WTC11 (cell line): ENCODE measurements around the gene GARS1. TPM values are rescaled to one million over a fixed set of nuclear protein-coding genes. Genes with fewer than 3 reads are reported as not detected.

ENCODE experiments used
- ATAC-seq: fragments of 200-7000 bp; cut with Tn5 transposase; 2 replicates; pipeline ENCODE4 v1.10.0; 2021; ENCODE audit warnings: mild to moderate bottlenecking, moderate library complexity
- CTCF ChIA-PET: fragments of 300-600 bp; sonication (Branson Sonifier 250); formaldehyde crosslinking; loops from one replicate; lab custom pipeline; 2021; ENCODE audit warnings: antibody characterized with exemption; lab: Charles Lee
- POLR2A ChIA-PET: fragments of 350-600 bp; sonication (Branson Sonifier 250); formaldehyde crosslinking; loops from one replicate; lab custom pipeline; 2021; ENCODE audit warnings: antibody characterized with exemption; lab: Charles Lee
- DNase-seq: peaks from one replicate; pipeline ENCODE4 v3.0.0; 2021; ENCODE audit warnings: low spot score
- H3K27ac Mint-ChIP-seq: 2 replicates; pipeline ENCODE4 v1.8.0; 2021; ENCODE audit warnings: mixed read lengths
- H3K27me3 Mint-ChIP-seq: 2 replicates; pipeline ENCODE4 v1.8.0; 2021; ENCODE audit warnings: low read depth, mild to moderate bottlenecking, moderate library complexity, mixed read lengths
- H3K36me3 Mint-ChIP-seq: 2 replicates; pipeline ENCODE4 v1.8.0; 2021; ENCODE audit warnings: mixed read lengths
- H3K4me1 Mint-ChIP-seq: 2 replicates; pipeline ENCODE4 v1.8.0; 2022; ENCODE audit warnings: mixed read lengths
- H3K4me3 Mint-ChIP-seq: 2 replicates; pipeline ENCODE4 v1.8.0; 2021; ENCODE audit warnings: mild to moderate bottlenecking, moderate library complexity, mixed read lengths
- H3K9me3 Mint-ChIP-seq: 2 replicates; pipeline ENCODE4 v1.8.0; 2021; ENCODE audit warnings: mixed read lengths
- ERG ChIP-seq: fragments of 250-450 bp; sonication (Bioruptor Pico); IDR thresholded peaks from 2 replicates; pipeline ENCODE4 v1.8.0; 2021; ENCODE audit warnings: mild to moderate bottlenecking
- HMGA2 ChIP-seq: fragments of 250-450 bp; sonication (Bioruptor Pico); IDR thresholded peaks from 2 replicates; pipeline ENCODE4 v1.4.0; 2021; ENCODE audit warnings: mild to moderate bottlenecking, moderate library complexity
- IRF1 ChIP-seq: sonication (generic); formaldehyde crosslinking; IDR thresholded peaks from 2 replicates; pipeline ENCODE4 v1.8.0; 2023; ENCODE audit warnings: missing genetic modification reagents
- JUN ChIP-seq: sonication (generic); formaldehyde crosslinking; IDR thresholded peaks from 2 replicates; pipeline ENCODE4 v1.8.0; 2023; ENCODE audit warnings: mild to moderate bottlenecking, missing genetic modification reagents
- NFATC4 ChIP-seq: fragments of 250-450 bp; sonication (Bioruptor Pico); IDR thresholded peaks from 2 replicates; pipeline ENCODE4 v1.9.0; 2021; ENCODE audit warnings: mild to moderate bottlenecking
- NFE2L1 ChIP-seq: sonication (generic); formaldehyde crosslinking; IDR thresholded peaks from 2 replicates; pipeline ENCODE4 v1.8.1; 2023; ENCODE audit warnings: missing genetic modification reagents
- NFYB ChIP-seq: sonication (generic); formaldehyde crosslinking; conservative IDR thresholded peaks from 2 replicates; pipeline ENCODE4 v1.8.0; 2022; ENCODE audit warnings: low read depth, missing genetic modification reagents
- NR2C2 ChIP-seq: sonication (generic); formaldehyde crosslinking; IDR thresholded peaks from 2 replicates; pipeline ENCODE4 v1.8.0; 2022; ENCODE audit warnings: mild to moderate bottlenecking, missing genetic modification reagents
- NR3C1 ChIP-seq: sonication (generic); formaldehyde crosslinking; conservative IDR thresholded peaks from 2 replicates; pipeline ENCODE4 v1.8.1; 2023; ENCODE audit warnings: low read depth, mild to moderate bottlenecking, missing genetic modification reagents
- RORB ChIP-seq: fragments of 250-450 bp; sonication (Bioruptor Pico); IDR thresholded peaks from 2 replicates; pipeline ENCODE4 v1.9.0; 2021; ENCODE audit warnings: mild to moderate bottlenecking
- SMAD4 ChIP-seq: sonication (generic); formaldehyde crosslinking; IDR thresholded peaks from 2 replicates; pipeline ENCODE4 v1.8.0; 2022; ENCODE audit warnings: mild to moderate bottlenecking, missing genetic modification reagents
- SP1 ChIP-seq: sonication (generic); formaldehyde crosslinking; conservative IDR thresholded peaks from 2 replicates; pipeline ENCODE4 v1.8.1; 2022; ENCODE audit warnings: missing genetic modification reagents
- TP53 ChIP-seq: sonication (generic); formaldehyde crosslinking; IDR thresholded peaks from 2 replicates; pipeline ENCODE4 v1.8.1; 2023; ENCODE audit warnings: mild to moderate bottlenecking, missing genetic modification reagents
- ZNF121 ChIP-seq: sonication (generic); formaldehyde crosslinking; IDR thresholded peaks from 2 replicates; pipeline ENCODE4 v1.8.0; 2023; ENCODE audit warnings: missing genetic modification reagents
- ZNF219 ChIP-seq: sonication (generic); formaldehyde crosslinking; IDR thresholded peaks from 2 replicates; pipeline ENCODE4 v1.8.0; 2023; ENCODE audit warnings: missing genetic modification reagents, mild to moderate bottlenecking, borderline replicate concordance
- ZNF671 ChIP-seq: fragments of 250-450 bp; sonication (Bioruptor Pico); IDR thresholded peaks from 2 replicates; pipeline ENCODE4 v1.8.0; 2021; ENCODE audit warnings: mild to moderate bottlenecking
- total RNA-seq: library from RNA; stranded (reverse); gene quantifications from 3 replicates; pipeline ENCODE4 v1.2.3, GENCODE V29; 2021
- TF ChIP-seq, protein P1 (sequence below): fragments of 250-450 bp; sonication (Bioruptor Pico); IDR thresholded peaks from 2 replicates; pipeline ENCODE4 v2.1.2; 2022; ENCODE audit warnings: mild to moderate bottlenecking, moderate library complexity
- TF ChIP-seq, protein P2 (sequence below): fragments of 250-450 bp; sonication (Bioruptor Pico); conservative IDR thresholded peaks from 2 replicates; pipeline ENCODE4 v1.9.0; 2021; ENCODE audit warnings: mild to moderate bottlenecking
- TF ChIP-seq, protein P3 (sequence below): sonication (generic); formaldehyde crosslinking; IDR thresholded peaks from 2 replicates; pipeline ENCODE4 v1.8.1; 2022; ENCODE audit warnings: low read depth, missing genetic modification reagents, borderline replicate concordance
- TF ChIP-seq, protein P4 (sequence below): sonication (generic); formaldehyde crosslinking; IDR thresholded peaks from 2 replicates; pipeline ENCODE4 v1.8.1; 2022; ENCODE audit warnings: mild to moderate bottlenecking, moderate library complexity, missing genetic modification reagents
- TF ChIP-seq, protein P5 (sequence below): sonication (generic); formaldehyde crosslinking; conservative IDR thresholded peaks from 2 replicates; pipeline ENCODE4 v1.8.1; 2022; ENCODE audit warnings: mild to moderate bottlenecking, missing genetic modification reagents

The GARS1 gene
- total RNA-seq, 1 experiment from 2014 or later = 236 TPM

DNA sequence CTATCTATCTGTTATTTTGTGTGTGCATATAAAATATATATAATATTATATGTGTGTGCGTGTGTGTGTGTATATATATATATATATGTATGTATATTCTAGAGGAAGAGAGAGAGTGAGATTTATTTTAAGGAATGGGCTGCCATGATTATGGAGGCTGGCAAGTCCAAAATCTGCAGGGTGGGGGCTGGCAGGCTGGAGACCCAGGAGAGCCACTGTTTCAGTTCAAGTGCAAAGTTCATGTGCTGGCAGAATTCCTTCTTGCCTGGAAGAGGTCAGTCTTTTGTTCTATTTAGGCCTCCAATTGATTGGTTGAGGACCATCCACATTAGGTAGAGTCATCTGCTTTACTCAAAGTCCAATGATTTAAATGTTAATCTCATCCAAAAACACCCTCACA, 42.3 kb upstream of the GARS1 start:
- POLR2A ChIA-PET = no interaction called here
- TF ChIP-seq, protein P1, sequence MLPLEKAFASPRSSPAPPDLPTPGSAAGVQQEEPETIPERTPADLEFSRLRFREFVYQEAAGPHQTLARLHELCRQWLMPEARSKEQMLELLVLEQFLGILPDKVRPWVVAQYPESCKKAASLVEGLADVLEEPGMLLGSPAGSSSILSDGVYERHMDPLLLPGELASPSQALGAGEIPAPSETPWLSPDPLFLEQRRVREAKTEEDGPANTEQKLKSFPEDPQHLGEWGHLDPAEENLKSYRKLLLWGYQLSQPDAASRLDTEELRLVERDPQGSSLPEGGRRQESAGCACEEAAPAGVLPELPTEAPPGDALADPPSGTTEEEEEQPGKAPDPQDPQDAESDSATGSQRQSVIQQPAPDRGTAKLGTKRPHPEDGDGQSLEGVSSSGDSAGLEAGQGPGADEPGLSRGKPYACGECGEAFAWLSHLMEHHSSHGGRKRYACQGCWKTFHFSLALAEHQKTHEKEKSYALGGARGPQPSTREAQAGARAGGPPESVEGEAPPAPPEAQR (CRISPR knock-in tag) = no peak
- no peak for TF ChIP-seq JUN (CRISPR knock-in tag)
- no peak for TF ChIP-seq SMAD4 (CRISPR knock-in tag)
- no peak for TF ChIP-seq NR3C1 (CRISPR knock-in tag)
- TF ChIP-seq NR2C2 (CRISPR knock-in tag) = no peak
- TF ChIP-seq, protein P2, sequence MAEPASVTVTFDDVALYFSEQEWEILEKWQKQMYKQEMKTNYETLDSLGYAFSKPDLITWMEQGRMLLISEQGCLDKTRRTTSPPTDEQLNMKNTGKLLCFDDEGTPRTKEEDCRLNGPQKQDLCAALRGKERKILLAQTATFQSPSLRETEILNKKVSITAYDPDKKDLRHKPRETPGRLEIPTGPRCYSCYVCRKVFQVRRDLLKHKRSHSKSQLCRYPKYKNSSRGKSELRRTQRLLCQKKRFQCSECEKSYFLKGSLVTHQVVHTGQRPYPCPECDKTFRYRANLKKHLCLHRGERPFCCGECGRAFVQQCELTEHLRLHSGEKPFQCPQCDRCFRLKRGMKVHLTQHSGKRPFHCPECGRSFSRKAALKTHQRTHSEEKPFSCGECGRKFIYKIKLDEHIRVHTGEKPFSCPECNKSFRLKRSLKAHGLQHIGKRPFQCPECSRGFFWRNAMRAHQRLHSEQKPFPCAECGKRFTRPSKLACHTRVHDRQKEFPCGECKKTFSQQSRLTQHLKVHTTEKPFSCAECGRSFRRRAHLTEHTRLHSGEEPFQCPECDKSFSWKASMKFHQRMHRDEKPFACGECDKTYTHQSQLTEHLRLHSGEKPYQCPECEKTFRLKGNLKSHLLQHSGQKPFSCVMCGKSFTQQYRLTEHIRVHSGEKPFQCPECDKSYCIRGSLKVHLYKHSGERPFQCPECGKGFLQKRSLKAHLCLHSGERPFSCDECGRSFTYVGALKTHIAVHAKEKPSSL (CRISPR knock-in tag) = no peak
- TF ChIP-seq, protein P3, sequence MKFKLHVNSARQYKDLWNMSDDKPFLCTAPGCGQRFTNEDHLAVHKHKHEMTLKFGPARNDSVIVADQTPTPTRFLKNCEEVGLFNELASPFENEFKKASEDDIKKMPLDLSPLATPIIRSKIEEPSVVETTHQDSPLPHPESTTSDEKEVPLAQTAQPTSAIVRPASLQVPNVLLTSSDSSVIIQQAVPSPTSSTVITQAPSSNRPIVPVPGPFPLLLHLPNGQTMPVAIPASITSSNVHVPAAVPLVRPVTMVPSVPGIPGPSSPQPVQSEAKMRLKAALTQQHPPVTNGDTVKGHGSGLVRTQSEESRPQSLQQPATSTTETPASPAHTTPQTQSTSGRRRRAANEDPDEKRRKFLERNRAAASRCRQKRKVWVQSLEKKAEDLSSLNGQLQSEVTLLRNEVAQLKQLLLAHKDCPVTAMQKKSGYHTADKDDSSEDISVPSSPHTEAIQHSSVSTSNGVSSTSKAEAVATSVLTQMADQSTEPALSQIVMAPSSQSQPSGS (CRISPR knock-in tag) = no peak
- TF ChIP-seq SP1 (CRISPR knock-in tag) = no peak
- TF ChIP-seq ZNF671 (CRISPR knock-in tag) = no peak
- TF ChIP-seq RORB (CRISPR knock-in tag) = no peak
- TF ChIP-seq IRF1 (CRISPR knock-in tag) = no peak
- TF ChIP-seq NFATC4 (CRISPR knock-in tag) = no peak
- TF ChIP-seq HMGA2 (CRISPR knock-in tag) = no peak
- TF ChIP-seq NFE2L1 = no peak
- TF ChIP-seq, protein P4, sequence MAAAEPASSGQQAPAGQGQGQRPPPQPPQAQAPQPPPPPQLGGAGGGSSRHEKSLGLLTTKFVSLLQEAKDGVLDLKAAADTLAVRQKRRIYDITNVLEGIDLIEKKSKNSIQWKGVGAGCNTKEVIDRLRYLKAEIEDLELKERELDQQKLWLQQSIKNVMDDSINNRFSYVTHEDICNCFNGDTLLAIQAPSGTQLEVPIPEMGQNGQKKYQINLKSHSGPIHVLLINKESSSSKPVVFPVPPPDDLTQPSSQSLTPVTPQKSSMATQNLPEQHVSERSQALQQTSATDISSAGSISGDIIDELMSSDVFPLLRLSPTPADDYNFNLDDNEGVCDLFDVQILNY (CRISPR knock-in tag) = no peak

DNA sequence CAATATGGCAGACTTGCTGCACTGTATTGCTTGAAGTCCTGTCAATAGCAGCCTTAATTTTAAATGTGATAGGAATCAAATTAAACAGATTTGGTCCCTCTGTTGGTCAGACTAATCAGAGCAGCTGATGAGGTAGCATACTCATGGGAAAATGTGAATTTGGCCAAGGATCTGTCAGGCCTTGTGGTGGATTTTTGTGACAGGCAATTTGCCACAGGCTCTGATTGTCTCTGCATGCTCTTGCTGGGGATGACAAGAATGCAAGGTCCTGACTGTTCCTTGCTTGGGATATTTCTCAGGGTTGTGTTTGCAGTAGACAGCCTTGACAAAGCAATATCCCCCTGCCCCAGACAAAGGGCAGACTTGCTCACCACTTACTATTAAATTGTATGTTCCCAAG, 41.5 kb upstream of the GARS1 start:
- H3K27ac Mint-ChIP-seq = no peak overlapping the region
- DNase-seq (no peak), ATAC-seq (no peak)
- peaks cover 7% of the 10 kb centered on the region for H3K9me3 Mint-ChIP-seq
- no peaks in the 10 kb centered on the region; the same call in 1 of the 2 replicates for H3K27me3 Mint-ChIP-seq
- ChIA-PET POLR2A (no interaction called here), CTCF (no interaction called here)
- peaks cover 17% of the 10 kb centered on the region for H3K4me1 Mint-ChIP-seq
- H3K36me3 Mint-ChIP-seq = no peaks in the 10 kb centered on the region
- no peak overlapping the region for H3K4me3 Mint-ChIP-seq
- TF ChIP-seq, protein P5, sequence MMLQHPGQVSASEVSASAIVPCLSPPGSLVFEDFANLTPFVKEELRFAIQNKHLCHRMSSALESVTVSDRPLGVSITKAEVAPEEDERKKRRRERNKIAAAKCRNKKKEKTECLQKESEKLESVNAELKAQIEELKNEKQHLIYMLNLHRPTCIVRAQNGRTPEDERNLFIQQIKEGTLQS (CRISPR knock-in tag) = no peak

More for the DNA sequence above, 42.3 kb upstream of the GARS1 start:
- Mint-ChIP-seq H3K4me3 (no peak overlapping the region), H3K27me3 (no peaks in the 10 kb centered on the region; the same call in 1 of the 2 replicates), H3K27ac (no peak overlapping the region), H3K4me1 (peaks cover 17% of the 10 kb centered on the region), H3K9me3 (peaks cover 7% of the 10 kb centered on the region), H3K36me3 (no peaks in the 10 kb centered on the region)
- DNase-seq = no peak
- CTCF ChIA-PET = interaction anchor here (2.2 kb wide), 1 partner anchor 12 kb away, joined by 13 read pairs; no protein-coding TSS in a partner anchor
- ATAC-seq = no peak

GRCh38 chr7:30553546-30553945, 41.1 kb upstream of the GARS1 start:
- no peak for ATAC-seq
- no peaks in the 10 kb centered on the region; the same call in 1 of the 2 replicates for H3K27me3 Mint-ChIP-seq
- ChIA-PET POLR2A (no interaction called here), CTCF (no interaction called here)
- H3K4me3 Mint-ChIP-seq = no peak overlapping the region
- DNase-seq = no peak
- peaks cover 7% of the 10 kb centered on the region for H3K9me3 Mint-ChIP-seq
- no peak for TF ChIP-seq ERG (CRISPR knock-in tag)
- no peak for TF ChIP-seq ZNF121
- TF ChIP-seq TP53 = no peak
- no peak for TF ChIP-seq ZNF219
- TF ChIP-seq NFYB = no peak
- H3K36me3 Mint-ChIP-seq = no peaks in the 10 kb centered on the region
- no peak overlapping the region for H3K27ac Mint-ChIP-seq
- H3K4me1 Mint-ChIP-seq = peaks cover 17% of the 10 kb centered on the region
